HepG2 (cell line): ENCODE data around the gene VGF. TPM values are rescaled to one million over a fixed set of nuclear protein-coding genes. Genes with fewer than 3 reads are reported as not detected.
A peak's percentile ranks its signal among the peaks of the same experiment; 100 is the strongest.

ENCODE experiments used
- ATAC-seq: fragments of 200-7000 bp; cut with Tn5 transposase; 3 replicates; pipeline ENCODE4 v1.9.1; 2020; ENCODE audit warnings: mild to moderate bottlenecking, moderate library complexity
- BruUV-seq: library from RNA; stranded (reverse); fragments of 400-500 nt; replicated peaks from 2 replicates; lab custom pipeline; 2021; lab: Mats Ljungman, UMichigan
- CTCF ChIA-PET: fragments of 300-600 bp; formaldehyde crosslinking; extraction: SDS; loops from one replicate; lab custom pipeline; 2021; ENCODE audit warnings: low total read pairs, inconsistent platforms, low intra/inter-chr PET ratio; lab: Yijun Ruan, JAX
- POLR2A ChIA-PET: fragments of 350-600 bp; sonication (Branson Sonifier 250); formaldehyde crosslinking; loops from one replicate; lab custom pipeline; 2020; ENCODE audit warnings: antibody characterized with exemption, inconsistent platforms; lab: Yijun Ruan, JAX
- DNase-seq: peaks from one replicate; pipeline ENCODE4 v3.0.0-alpha.2; 2015; ENCODE audit warnings: low spot score
- FAIRE-seq: peaks from 3 replicates; lab custom pipeline; 2011; peaks lifted over from hg19 to GRCh38; lab: Jason Lieb, UNC
- H2AFZ ChIP-seq: one replicate; pipeline ENCODE4 v1.6.1; 2011; ENCODE audit warnings: low read length, inconsistent platforms
- H3K27ac ChIP-seq: fragments of 300-600 bp; 3 replicates; pipeline ENCODE4 v1.8.0; 2011; ENCODE audit warnings: mixed run types, mild to moderate bottlenecking, mixed read lengths, low read length, inconsistent platforms; ENCODE audit not compliant: insufficient read depth; ENCODE audit errors: extremely low read length
- H3K27me3 ChIP-seq, 2 experiments: fragments of 200-600 bp in 1 of 2; 2 replicates in 1 of 2; 3 replicates in 1 of 2; pipeline versions ENCODE4 v1.6.0 to v1.8.0; 2011; ENCODE audit warnings: low read length in 2 of 2, mild to moderate bottlenecking in 2 of 2, moderate library complexity in 2 of 2, inconsistent platforms in 1 of 2; ENCODE audit not compliant: insufficient read depth in 2 of 2, control insufficient read depth in 1 of 2
- H3K36me3 ChIP-seq, 2 experiments: fragments of 200-600 bp in 1 of 2; replicated peaks in 1 of 2; 2 replicates in 1 of 2; 3 replicates in 1 of 2; pipeline versions ENCODE4 v1.5.1 to v1.8.0; 2011; ENCODE audit warnings: low read length in 2 of 2, inconsistent platforms in 1 of 2; ENCODE audit not compliant: insufficient read depth in 2 of 2, control insufficient read depth in 1 of 2
- H3K4me1 ChIP-seq: 2 replicates; pipeline ENCODE4 v1.5.1; 2012; ENCODE audit warnings: low read length, inconsistent platforms; ENCODE audit not compliant: insufficient read depth
- H3K4me2 ChIP-seq: 2 replicates; pipeline ENCODE4 v1.6.0; 2011; ENCODE audit warnings: low read depth, low read length, inconsistent platforms
- H3K4me3 ChIP-seq, 3 experiments: fragments of 200-600 bp in 1 of 3; sonication (generic), shearing (Covaris generic) in 1 of 3; replicated peaks in 1 of 3; 2 replicates each; pipeline ENCODE4 v1.5.1; 2011 to 2016; ENCODE audit warnings: low read length in 3 of 3, inconsistent platforms in 2 of 3, low read depth in 2 of 3, mild to moderate bottlenecking in 2 of 3, control low read depth in 1 of 3, mixed read lengths in 1 of 3; ENCODE audit not compliant: insufficient read depth in 1 of 3
- H3K79me2 ChIP-seq: one replicate; pipeline ENCODE4 v1.6.1; 2011; ENCODE audit warnings: low read length, inconsistent platforms; ENCODE audit not compliant: insufficient read depth
- H3K9ac ChIP-seq: 2 replicates; pipeline ENCODE4 v1.6.0; 2011; ENCODE audit warnings: mild to moderate bottlenecking, low read depth, low read length, inconsistent platforms; ENCODE audit not compliant: insufficient read depth
- H3K9me3 ChIP-seq: 2 replicates; pipeline ENCODE4 v1.5.1; 2012; ENCODE audit warnings: mild to moderate bottlenecking, low read length
- H4K20me1 ChIP-seq: 2 replicates; pipeline ENCODE4 v1.6.0; 2011; ENCODE audit warnings: inconsistent platforms, mild to moderate bottlenecking, low read length, moderate library complexity; ENCODE audit not compliant: insufficient read depth
- AGO1 ChIP-seq: fragments of 200-400 bp; formaldehyde crosslinking; IDR thresholded peaks from 2 replicates; pipeline ENCODE4 v1.6.1; 2017; ENCODE audit warnings: mild to moderate bottlenecking, low read depth, low read length, moderate library complexity; ENCODE audit not compliant: poor library complexity, severe bottlenecking
- AGO2 ChIP-seq: fragments of 200-400 bp; formaldehyde crosslinking; optimal IDR thresholded peaks from 2 replicates; pipeline ENCODE3; 2017; ENCODE audit warnings: mild to moderate bottlenecking, low read depth, low read length, moderate library complexity
- PAX8 ChIP-seq: sonication (generic); formaldehyde crosslinking; IDR thresholded peaks from 2 replicates; pipeline ENCODE4 v1.8.0; 2022; ENCODE audit warnings: mild to moderate bottlenecking, missing genetic modification reagents, borderline replicate concordance
- RBFOX2 ChIP-seq: fragments of 200-400 bp; formaldehyde crosslinking; IDR thresholded peaks from 2 replicates; pipeline ENCODE4 v1.6.1; 2017; ENCODE audit warnings: low read depth, mild to moderate bottlenecking, low read length
- SAP130 ChIP-seq: IDR thresholded peaks from 2 replicates; pipeline ENCODE4 v1.6.1; 2016; ENCODE audit warnings: low read depth
- STAG1 ChIP-seq: sonication (generic); formaldehyde crosslinking; IDR thresholded peaks from 2 replicates; pipeline ENCODE4 v1.4.0; 2020; ENCODE audit warnings: missing genetic modification reagents
- ZNF513 ChIP-seq: sonication (generic); formaldehyde crosslinking; conservative IDR thresholded peaks from 2 replicates; pipeline ENCODE4 v1.5.0; 2020; ENCODE audit warnings: missing genetic modification reagents
- WGBS: methylation state at CpG from one replicate; pipeline ENCODE4 v1.1.6; 2017; ENCODE audit warnings: low lambda C conversion rate; 5-methylcytosine and 5-hydroxymethylcytosine counted together
- in situ Hi-C: cut with HindIII; loops from 2 replicates; pipeline ENCODE4 v1.10.0; 2017; ENCODE audit warnings: low pct_unique_long_range_greater_than_20kb; ENCODE audit not compliant: extremely low pct_ligation_motif_present
- intact Hi-C: fragments of 100-400 bp; cut with micrococcal nuclease; formaldehyde crosslinking; loops from one replicate; pipeline ENCODE4 v1.10.0; 2022; ENCODE audit not compliant: unreplicated experiment
- polyA plus RNA-seq, 8 experiments: library from polyadenylated mRNA; depleted of rRNA in 3 of 8; stranded (reverse) in 7 of 8; unstranded in 1 of 8; fragments of >200 nt; fragmentation: Illumina TruSeq in 4 of 8; extraction: Trizol in 4 of 8; gene quantifications; 2 replicates each; pipeline versions ENCODE4 v1.2.1 to v1.2.3, GENCODE V29; 2011 to 2016; ENCODE audit warnings: low read depth in 4 of 8, missing spikeins in 1 of 8, mixed read lengths in 1 of 8; ENCODE audit not compliant: insufficient read depth in 1 of 8
- total RNA-seq, 5 experiments: library from RNA; depleted of rRNA; stranded (reverse); fragments of >200 nt; fragmentation: Illumina TruSeq; extraction: Trizol; gene quantifications; 2 replicates each; pipeline ENCODE4 v1.2.3, GENCODE V29; 2016; ENCODE audit warnings: low read depth in 1 of 5
- TF ChIP-seq, protein P1 (sequence below): fragments of 450-650 bp; IDR thresholded peaks from 2 replicates; pipeline ENCODE4 v1.6.1; 2016

Gene VGF
- total and polyA plus RNA-seq, 2 of the 13 experiments (the other 11 are each of a cell fraction or from before 2014, with no cell fraction given) = 0.12 to 0.46 TPM

DNA sequence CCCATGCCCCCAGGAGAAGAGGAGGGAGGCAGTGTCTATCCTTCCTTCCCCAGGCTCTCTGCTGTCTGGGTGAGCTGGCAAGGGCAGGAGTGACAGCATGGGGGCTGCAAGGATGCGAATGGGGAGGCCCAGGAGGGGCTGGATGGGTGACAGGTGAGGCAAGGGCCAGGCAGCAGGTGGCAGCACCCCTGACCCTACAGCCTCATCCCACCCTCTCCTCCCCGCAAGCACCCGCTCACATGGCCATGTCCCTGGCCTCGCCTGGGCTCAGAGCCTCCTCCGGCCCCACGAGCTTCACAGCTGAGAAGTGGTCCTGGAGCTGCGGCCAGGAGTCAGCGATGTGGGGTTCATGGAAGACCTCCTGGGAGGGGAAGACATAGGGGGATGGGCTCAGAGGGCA is 46.6 kb upstream of the VGF start (continued):
- TF ChIP-seq ZNF513 (CRISPR knock-in tag) (no peak), RBFOX2 (peak; percentile 63), STAG1 (CRISPR knock-in tag) (0 out of 2 replicates have a peak, but pooled peaks have one; percentile 14)

DNA sequence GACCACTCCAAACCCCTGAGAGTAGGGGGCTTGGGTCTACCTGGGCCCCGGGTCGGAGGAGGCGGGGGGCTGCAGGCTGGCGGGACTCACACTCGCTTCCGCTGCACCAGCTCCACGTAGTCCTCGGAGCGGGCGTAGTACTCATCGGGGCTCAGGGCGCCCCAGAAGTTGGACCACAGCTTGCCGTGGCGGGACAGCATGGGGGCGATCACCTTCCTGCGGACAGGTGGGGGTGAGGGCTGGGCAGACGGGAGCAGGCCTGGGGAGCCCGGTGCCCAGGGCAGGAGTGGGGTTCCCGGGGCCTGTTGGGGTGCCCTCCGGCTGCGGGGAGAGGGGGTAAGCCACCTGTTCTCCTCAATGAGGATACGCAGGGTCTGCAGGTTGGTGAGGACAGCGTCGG is 46.1 kb upstream of the VGF start:
- H3K4me1 ChIP-seq = peaks cover 19% of the 10 kb centered on the region
- ChIA-PET CTCF (no interaction called here), POLR2A (interaction anchor here (1.1 to 11.2 kb wide), 2 partner anchors 8 to 26 kb away, joined by 3 to 202 read pairs; partner anchors contain the start of genes CLDN15 and MOGAT3)
- DNase-seq (no peak), ATAC-seq (no peak; the same call in 2 of the 3 replicates), FAIRE-seq (no peak)
- no peak overlapping the region for H3K9ac ChIP-seq
- in situ Hi-C loops (no loop called here), intact Hi-C loops (no loop called here)
- no peaks in the 10 kb centered on the region for H3K27me3 ChIP-seq
- no TSS peak for BruUV-seq
- no peaks in the 10 kb centered on the region for H3K9me3 ChIP-seq
- H2AFZ ChIP-seq = no peak overlapping the region
- peaks cover 14 to 26% of the 10 kb centered on the region in 2 experiments; a peak in 4 of 5 replicates for H3K36me3 ChIP-seq
- 95% methylated on average over 7 of the region's 24 CpGs for WGBS
- TF ChIP-seq PAX8 (CRISPR knock-in tag) = no peak
- H3K4me3 ChIP-seq = no peak overlapping the region
- H3K4me2 ChIP-seq = no peak overlapping the region
- H4K20me1 ChIP-seq = no peaks in the 10 kb centered on the region
- no peak overlapping the region for H3K27ac ChIP-seq
- H3K79me2 ChIP-seq = peaks cover 7% of the 10 kb centered on the region

DNA sequence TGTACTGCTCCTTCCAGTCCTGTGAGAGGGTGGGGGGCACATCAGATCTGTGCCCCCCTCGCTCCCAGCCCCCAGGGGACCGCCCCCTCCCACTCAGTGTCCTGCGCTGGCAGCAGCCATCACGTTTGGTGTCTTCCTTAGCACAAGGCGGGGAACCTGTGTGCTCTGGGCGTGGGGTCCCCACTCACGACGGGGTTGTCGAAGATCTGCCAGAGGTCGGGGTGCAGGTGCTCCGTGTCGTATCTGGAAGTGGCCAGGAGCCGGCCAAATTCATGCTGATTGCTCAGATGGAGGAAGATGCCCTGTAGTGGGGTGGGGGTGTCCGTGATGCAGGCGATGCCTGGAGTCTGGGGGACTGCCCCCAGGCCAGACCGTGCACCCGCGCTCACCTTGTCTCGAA is 44.8 kb upstream of the VGF start:
- Histone ChIP-seq H3K4me1 (peaks cover 5% of the 10 kb centered on the region; the same call in 1 of the 2 replicates), H3K27ac (no peak overlapping the region), H3K4me2 (no peak overlapping the region), H3K36me3 (peaks cover 16 to 30% of the 10 kb centered on the region in 2 experiments; a peak in 4 of 5 replicates), H4K20me1 (no peaks in the 10 kb centered on the region), H3K9me3 (no peaks in the 10 kb centered on the region), H3K79me2 (no peaks in the 10 kb centered on the region), H3K9ac (no peak overlapping the region), H2AFZ (no peak overlapping the region), H3K27me3 (no peaks in the 10 kb centered on the region), H3K4me3 (no peak overlapping the region)
- ChIA-PET POLR2A (interaction anchor here (11.2 kb wide), 1 partner anchor 6 kb away, joined by 202 read pairs; the partner anchor contains the start of gene MOGAT3), CTCF (no interaction called here)
- TF ChIP-seq AGO1 (peak; percentile 86), RBFOX2 (0 out of 2 replicates have a peak, but pooled peaks have one; percentile 39), SAP130 (CRISPR knock-in tag) (no peak), AGO2 (peak; percentile 71)
- TF ChIP-seq, protein P1, sequence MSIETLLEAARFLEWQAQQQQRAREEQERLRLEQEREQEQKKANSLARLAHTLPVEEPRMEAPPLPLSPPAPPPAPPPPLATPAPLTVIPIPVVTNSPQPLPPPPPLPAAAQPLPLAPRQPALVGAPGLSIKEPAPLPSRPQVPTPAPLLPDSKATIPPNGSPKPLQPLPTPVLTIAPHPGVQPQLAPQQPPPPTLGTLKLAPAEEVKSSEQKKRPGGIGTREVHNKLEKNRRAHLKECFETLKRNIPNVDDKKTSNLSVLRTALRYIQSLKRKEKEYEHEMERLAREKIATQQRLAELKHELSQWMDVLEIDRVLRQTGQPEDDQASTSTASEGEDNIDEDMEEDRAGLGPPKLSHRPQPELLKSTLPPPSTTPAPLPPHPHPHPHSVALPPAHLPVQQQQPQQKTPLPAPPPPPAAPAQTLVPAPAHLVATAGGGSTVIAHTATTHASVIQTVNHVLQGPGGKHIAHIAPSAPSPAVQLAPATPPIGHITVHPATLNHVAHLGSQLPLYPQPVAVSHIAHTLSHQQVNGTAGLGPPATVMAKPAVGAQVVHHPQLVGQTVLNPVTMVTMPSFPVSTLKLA = no peak
- BruUV-seq = no TSS peak
- WGBS = 95% methylated on average over 12 of the region's 19 CpGs
- FAIRE-seq = no peak
- no peak for DNase-seq
- ATAC-seq = no peak
- intact Hi-C loops = no loop called here
- in situ Hi-C loops = no loop called here
